Liver (tissue), 3 donors: ENCODE results near the gene DTD1.

ENCODE experiments used
- ATF3 ChIP-seq: IDR thresholded peaks from 2 replicates; pipeline ENCODE4 v1.6.1; 2016; ENCODE audit warnings: antibody characterized with exemption
- CTCF ChIP-seq: fragments of 150-350 bp; IDR thresholded peaks from 2 replicates; pipeline ENCODE4 v1.5.1; 2017; ENCODE audit warnings: improper control_type of control experiment, low read depth, low read length; ENCODE audit not compliant: missing input control
- EGR1 ChIP-seq, 2 donors: IDR thresholded peaks; 2 replicates each; pipeline ENCODE4 v1.6.1; 2016 to 2018; ENCODE audit warnings: antibody characterized with exemption in 2 of 2, low read depth in 2 of 2
- TAF1 ChIP-seq: conservative IDR thresholded peaks from 2 replicates; pipeline ENCODE4 v1.6.1; 2016; ENCODE audit warnings: antibody characterized with exemption, mild to moderate bottlenecking
- YY1 ChIP-seq: IDR thresholded peaks from 2 replicates; pipeline ENCODE4 v1.6.1; 2016; ENCODE audit warnings: antibody characterized with exemption, mild to moderate bottlenecking
- donor health status: healthy.
- donor health status: healthy.

- no peak for TF ChIP-seq CTCF
- TF ChIP-seq EGR1 (IDR thresholded peaks at IDR 0.05; ENCODE audit: low read depth in 2 of 2) = no peak
- TF ChIP-seq ATF3 = no peak
- no peak for TF ChIP-seq YY1
- TF ChIP-seq TAF1 = no peak
Observed at GRCh38 chr20:18754653-18755045, 166.8 kb downstream of the DTD1 start.
